ENCODE data around the gene HDAC7.

HDAC7 gene

GRCh38 chr12:47824635-47825034 is 4.9 kb upstream of the HDAC7 start:
- peaks cover 6% of the 10 kb centered on the region for H3K79me2 ChIP-seq (ENCODE audit: control insufficient read depth, low read length)
- H3K27me3 ChIP-seq (ENCODE audit: control insufficient read depth, low read length) = no peaks in the 10 kb centered on the region
- peak overlapping the region; percentile 58 for H3K27ac ChIP-seq (ENCODE audit: low read depth, low read length)
- TF ChIP-seq EZH2phosphoT487 (IDR thresholded peaks at IDR 0.05; ENCODE audit: borderline replicate concordance, low read length) = no peak
- TF ChIP-seq CTCF (IDR thresholded peaks at IDR 0.05; ENCODE audit: low read depth, low read length, poor library complexity, severe bottlenecking) = no peak
- H3K4me3 ChIP-seq (ENCODE audit: low read length) = peak overlapping the region; percentile 22
- peak overlapping the region; percentile 57 for H3K4me2 ChIP-seq (ENCODE audit: low read length)
- no peaks in the 10 kb centered on the region for H4K20me1 ChIP-seq (ENCODE audit: control insufficient read depth, insufficient read depth, low read depth, low read length)
- no peaks in the 10 kb centered on the region for H3K9me3 ChIP-seq (ENCODE audit: control insufficient read depth, insufficient read depth, low read length)
- H3K36me3 ChIP-seq (ENCODE audit: control insufficient read depth, low read length) = no peaks in the 10 kb centered on the region
- H3F3A ChIP-seq (ENCODE audit: control insufficient read depth, insufficient read depth) = peaks cover 26% of the 10 kb centered on the region
- no peaks in the 10 kb centered on the region for H3K9me2 ChIP-seq (replicated peaks; ENCODE audit: control insufficient read depth, low read length)
- H3K4me1 ChIP-seq (ENCODE audit: control insufficient read depth, low read length) = peaks cover 95% of the 10 kb centered on the region

GRCh38 chr12:47824198-47824597 is 4.5 kb upstream of the HDAC7 start:
- peaks cover 9% of the 10 kb centered on the region for H3K79me2 ChIP-seq (ENCODE audit: control insufficient read depth, low read length)
- peaks cover 23% of the 10 kb centered on the region for H3F3A ChIP-seq (ENCODE audit: control insufficient read depth, insufficient read depth)
- no peaks in the 10 kb centered on the region; the same call in 1 of the 2 replicates for H3K36me3 ChIP-seq (ENCODE audit: control insufficient read depth, low read length)
- H3K27ac ChIP-seq (ENCODE audit: low read depth, low read length) = peak overlapping the region; percentile 58
- no peaks in the 10 kb centered on the region for H3K9me3 ChIP-seq (ENCODE audit: control insufficient read depth, insufficient read depth, low read length)
- no peaks in the 10 kb centered on the region for H3K27me3 ChIP-seq (ENCODE audit: control insufficient read depth, low read length)
- peaks cover 91% of the 10 kb centered on the region for H3K4me1 ChIP-seq (ENCODE audit: control insufficient read depth, low read length)
- H3K4me3 ChIP-seq (ENCODE audit: low read length) = peak overlapping the region; percentile 22
- TF ChIP-seq EZH2phosphoT487 (IDR thresholded peaks at IDR 0.05; ENCODE audit: borderline replicate concordance, low read length) = no peak
- no peaks in the 10 kb centered on the region for H4K20me1 ChIP-seq (ENCODE audit: control insufficient read depth, insufficient read depth, low read depth, low read length)
- H3K4me2 ChIP-seq (ENCODE audit: low read length) = peak overlapping the region; percentile 57
- no peaks in the 10 kb centered on the region for H3K9me2 ChIP-seq (replicated peaks; ENCODE audit: control insufficient read depth, low read length)

GRCh38 chr12:47823422-47824086 is 3.9 kb upstream of the HDAC7 start:
- H3K4me2 ChIP-seq (ENCODE audit: low read length) = peak overlapping the region; percentile 57
- H4K20me1 ChIP-seq (ENCODE audit: control insufficient read depth, insufficient read depth, low read depth, low read length) = no peaks in the 10 kb centered on the region
- H3K79me2 ChIP-seq (ENCODE audit: control insufficient read depth, low read length) = peaks cover 15% of the 10 kb centered on the region
- peaks cover 22% of the 10 kb centered on the region for H3F3A ChIP-seq (ENCODE audit: control insufficient read depth, insufficient read depth)
- H3K27ac ChIP-seq (ENCODE audit: low read depth, low read length) = peak overlapping the region; percentile 58
- no peak for TF ChIP-seq EZH2phosphoT487 (IDR thresholded peaks at IDR 0.05; ENCODE audit: borderline replicate concordance, low read length)
- no peak for TF ChIP-seq CTCF (IDR thresholded peaks at IDR 0.05; ENCODE audit: low read depth, low read length, poor library complexity, severe bottlenecking)
- H3K9me3 ChIP-seq (ENCODE audit: control insufficient read depth, insufficient read depth, low read length) = no peaks in the 10 kb centered on the region
- peaks cover 6% of the 10 kb centered on the region for H3K36me3 ChIP-seq (ENCODE audit: control insufficient read depth, low read length)
- no peaks in the 10 kb centered on the region for H3K9me2 ChIP-seq (replicated peaks; ENCODE audit: control insufficient read depth, low read length)
- H3K27me3 ChIP-seq (ENCODE audit: control insufficient read depth, low read length) = no peaks in the 10 kb centered on the region
- peak overlapping the region; percentile 22; the same call in 1 of the 2 replicates for H3K4me3 ChIP-seq (ENCODE audit: low read length)
- peaks cover 84% of the 10 kb centered on the region for H3K4me1 ChIP-seq (ENCODE audit: control insufficient read depth, low read length)

GRCh38 chr12:47822863-47823262 is 3.2 kb upstream of the HDAC7 start:
- no peaks in the 10 kb centered on the region for H4K20me1 ChIP-seq (ENCODE audit: control insufficient read depth, insufficient read depth, low read depth, low read length)
- H3K79me2 ChIP-seq (ENCODE audit: control insufficient read depth, low read length) = peaks cover 22% of the 10 kb centered on the region
- TF ChIP-seq EZH2phosphoT487 (IDR thresholded peaks at IDR 0.05; ENCODE audit: borderline replicate concordance, low read length) = no peak
- no peak for TF ChIP-seq CTCF (IDR thresholded peaks at IDR 0.05; ENCODE audit: low read depth, low read length, poor library complexity, severe bottlenecking)
- peaks cover 13% of the 10 kb centered on the region for H3K36me3 ChIP-seq (ENCODE audit: control insufficient read depth, low read length)
- no peaks in the 10 kb centered on the region for H3K9me3 ChIP-seq (ENCODE audit: control insufficient read depth, insufficient read depth, low read length)
- peak overlapping the region; percentile 9; the same call in 1 of the 2 replicates for H3K27ac ChIP-seq (ENCODE audit: low read depth, low read length)
- H3K4me2 ChIP-seq (ENCODE audit: low read length) = no peak overlapping the region
- no peaks in the 10 kb centered on the region for H3K9me2 ChIP-seq (replicated peaks; ENCODE audit: control insufficient read depth, low read length)
- peaks cover 16% of the 10 kb centered on the region for H3F3A ChIP-seq (ENCODE audit: control insufficient read depth, insufficient read depth)
- peaks cover 82% of the 10 kb centered on the region for H3K4me1 ChIP-seq (ENCODE audit: control insufficient read depth, low read length)
- no peak overlapping the region for H3K4me3 ChIP-seq (ENCODE audit: low read length)
- no peaks in the 10 kb centered on the region for H3K27me3 ChIP-seq (ENCODE audit: control insufficient read depth, low read length)
